ENCODE data around the gene RFX1. TPM values are rescaled to one million over a fixed set of nuclear protein-coding genes. Genes with fewer than 3 reads are reported as not detected.

RFX1 gene
- total and polyA plus RNA-seq, 9 of the 15 experiments (the other 6 are each of a cell fraction or from before 2014, with no cell fraction given), result 0.14 to 19.3 (median 1.2) TPM

DNA sequence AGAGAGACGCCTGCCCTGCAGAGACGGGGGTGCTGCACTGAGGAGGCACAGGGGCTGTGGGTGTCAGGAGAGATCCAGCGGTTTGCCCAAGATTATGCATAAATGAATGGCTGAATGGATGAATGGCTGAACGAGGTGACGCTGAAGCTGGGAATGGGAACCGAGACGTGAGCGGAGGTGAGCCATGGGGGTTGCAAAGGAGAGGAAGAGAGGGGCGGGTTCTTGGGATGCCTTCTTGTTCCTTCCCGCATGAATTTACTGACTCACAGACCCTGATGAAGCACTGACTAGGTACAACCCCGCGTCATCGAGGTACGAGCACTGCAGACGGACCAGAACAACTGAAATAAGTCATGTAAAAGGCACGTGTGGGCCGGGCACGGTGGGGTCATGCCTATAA, 37.1 kb downstream of the RFX1 start:
- 86% methylated on average over 8 of the region's 18 CpGs for WGBS (ENCODE audit: insufficient coverage, low coverage, missing lambda C conversion rate)
- in situ Hi-C loops (cut with MboI), result no loop called here
- H2AFZ ChIP-seq (ENCODE audit: low read depth, low read length), result no peak overlapping the region

DNA sequence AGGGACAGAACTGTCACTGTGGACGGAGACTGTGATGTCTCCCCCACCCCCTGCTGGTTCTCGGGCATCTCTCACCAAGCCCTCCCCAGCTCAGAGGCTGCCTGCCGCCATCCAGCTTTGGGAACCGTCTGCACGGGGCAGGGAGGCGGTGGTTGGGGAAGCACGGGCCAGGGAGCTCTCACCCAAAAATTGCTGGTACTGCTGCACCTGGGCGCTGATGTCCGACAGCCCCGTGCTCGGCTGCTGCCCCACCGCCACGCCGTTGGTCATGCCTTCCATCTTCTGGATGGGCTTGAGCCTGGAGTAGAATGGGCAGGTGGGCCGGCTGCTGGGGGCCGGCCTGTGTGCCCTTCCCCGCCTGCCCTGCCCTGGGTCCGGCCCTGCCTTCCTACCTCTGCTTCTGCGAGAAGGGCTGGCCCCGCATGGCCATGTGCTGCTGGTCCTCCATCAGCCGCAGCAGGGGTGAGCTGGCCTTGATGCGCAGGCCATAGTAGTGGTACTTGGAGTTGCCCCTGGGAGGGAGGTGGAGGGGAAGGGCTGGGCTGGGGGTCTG, 37.7 kb downstream of the RFX1 start:
- no peaks in the 10 kb centered on the region for H3K9me1 ChIP-seq (ENCODE audit: control insufficient read depth, insufficient read depth, low read length)
- in situ Hi-C loops (cut with MboI) (no loop called here), intact Hi-C loops (cut with micrococcal nuclease) (no loop called here)
- peaks cover 0 to 10% of the 10 kb centered on the region in 2 experiments; a peak in 2 of 5 replicates for H3K4me1 ChIP-seq (replicated peaks in 1 of 2; ENCODE audit: control insufficient read depth in 2 of 2, insufficient read depth in 2 of 2, low read length in 2 of 2)
- H3K9me3 ChIP-seq (replicated peaks; ENCODE audit: control insufficient read depth, insufficient read depth, low read depth, low read length), result no peaks in the 10 kb centered on the region
- no TSS peak for BruUV-seq (replicated peaks)
- FAIRE-seq, result no peak
- no peak overlapping the region for H3K4me2 ChIP-seq (ENCODE audit: insufficient read depth, low read length)
- peaks cover 69% of the 10 kb centered on the region; the same call in 2 of the 3 replicates for H3K36me3 ChIP-seq (ENCODE audit: control insufficient read depth, insufficient read depth, low read length)
- no peak overlapping the region for H2AFZ ChIP-seq (ENCODE audit: low read depth, low read length)
- ChIA-PET CTCF (ENCODE audit: low intra/inter-chr PET ratio) (no interaction called here), POLR2A (interaction anchor here (1.2 to 1.6 kb wide), 2 partner anchors 10 to 11 kb away, joined by 3 read pairs; no protein-coding TSS in a partner anchor)
- no peak for DNase-seq (ENCODE audit: extremely low read depth in 1 of 4, low spot score in 3 of 4)
- no peak for ATAC-seq
- H4K20me1 ChIP-seq (replicated peaks; ENCODE audit: control insufficient read depth, insufficient read depth, low read length), result no peaks in the 10 kb centered on the region
- H3K79me2 ChIP-seq (ENCODE audit: control insufficient read depth, insufficient read depth, low read length), result no peaks in the 10 kb centered on the region
- no peak overlapping the region for H3K4me3 ChIP-seq
- no peaks in the 10 kb centered on the region for H3K27me3 ChIP-seq (ENCODE audit: control insufficient read depth in 2 of 2, insufficient read depth in 2 of 2, low read length in 2 of 2)
- WGBS (ENCODE audit: insufficient coverage, low coverage, missing lambda C conversion rate), result 88% methylated on average over 16 of the region's 22 CpGs
- no peak overlapping the region for H3K27ac ChIP-seq (ENCODE audit: extremely low read depth, low read depth, low read length)
- no peak overlapping the region for H3K9ac ChIP-seq (ENCODE audit: insufficient read depth in 1 of 2, low read depth in 2 of 2, low read length in 2 of 2)
- TF ChIP-seq HMGN3 (IDR thresholded peaks at IDR 0.05; ENCODE audit: borderline replicate concordance, extremely low read depth, insufficient read length, low read depth, low read length), result no peak
- TF ChIP-seq SLC30A9 (CRISPR knock-in tag; IDR thresholded peaks at IDR 0.05), result no peak
- TF ChIP-seq, protein P1, sequence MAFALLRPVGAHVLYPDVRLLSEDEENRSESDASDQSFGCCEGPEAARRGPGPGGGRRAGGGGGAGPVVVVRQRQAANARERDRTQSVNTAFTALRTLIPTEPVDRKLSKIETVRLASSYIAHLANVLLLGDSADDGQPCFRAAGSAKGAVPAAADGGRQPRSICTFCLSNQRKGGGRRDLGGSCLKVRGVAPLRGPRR (CRISPR knock-in tag; IDR thresholded peaks at IDR 0.05), result no peak
- TF ChIP-seq, protein P2, sequence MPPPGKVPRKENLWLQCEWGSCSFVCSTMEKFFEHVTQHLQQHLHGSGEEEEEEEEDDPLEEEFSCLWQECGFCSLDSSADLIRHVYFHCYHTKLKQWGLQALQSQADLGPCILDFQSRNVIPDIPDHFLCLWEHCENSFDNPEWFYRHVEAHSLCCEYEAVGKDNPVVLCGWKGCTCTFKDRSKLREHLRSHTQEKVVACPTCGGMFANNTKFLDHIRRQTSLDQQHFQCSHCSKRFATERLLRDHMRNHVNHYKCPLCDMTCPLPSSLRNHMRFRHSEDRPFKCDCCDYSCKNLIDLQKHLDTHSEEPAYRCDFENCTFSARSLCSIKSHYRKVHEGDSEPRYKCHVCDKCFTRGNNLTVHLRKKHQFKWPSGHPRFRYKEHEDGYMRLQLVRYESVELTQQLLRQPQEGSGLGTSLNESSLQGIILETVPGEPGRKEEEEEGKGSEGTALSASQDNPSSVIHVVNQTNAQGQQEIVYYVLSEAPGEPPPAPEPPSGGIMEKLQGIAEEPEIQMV (tag; conservative IDR thresholded peaks at IDR 0.05; ENCODE audit: low read depth), result no peak
- no peak for TF ChIP-seq ZNF668 (CRISPR knock-in tag; IDR thresholded peaks at IDR 0.05)
- TF ChIP-seq NUFIP1 (IDR thresholded peaks at IDR 0.05; ENCODE audit: partially characterized antibody), result no peak
- TF ChIP-seq, protein P3, sequence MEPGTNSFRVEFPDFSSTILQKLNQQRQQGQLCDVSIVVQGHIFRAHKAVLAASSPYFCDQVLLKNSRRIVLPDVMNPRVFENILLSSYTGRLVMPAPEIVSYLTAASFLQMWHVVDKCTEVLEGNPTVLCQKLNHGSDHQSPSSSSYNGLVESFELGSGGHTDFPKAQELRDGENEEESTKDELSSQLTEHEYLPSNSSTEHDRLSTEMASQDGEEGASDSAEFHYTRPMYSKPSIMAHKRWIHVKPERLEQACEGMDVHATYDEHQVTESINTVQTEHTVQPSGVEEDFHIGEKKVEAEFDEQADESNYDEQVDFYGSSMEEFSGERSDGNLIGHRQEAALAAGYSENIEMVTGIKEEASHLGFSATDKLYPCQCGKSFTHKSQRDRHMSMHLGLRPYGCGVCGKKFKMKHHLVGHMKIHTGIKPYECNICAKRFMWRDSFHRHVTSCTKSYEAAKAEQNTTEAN (CRISPR knock-in tag; IDR thresholded peaks at IDR 0.05), result no peak
- no peak for TF ChIP-seq ZNF695 (CRISPR knock-in tag; IDR thresholded peaks at IDR 0.05)
- no peak for TF ChIP-seq ZFP36 (IDR thresholded peaks at IDR 0.05; ENCODE audit: low read depth, low read length, partially characterized antibody)
- TF ChIP-seq MAFF (IDR thresholded peaks at IDR 0.05; ENCODE audit: low read length), result no peak
- no peak for TF ChIP-seq HDAC8 (tag; IDR thresholded peaks at IDR 0.05)

More for the DNA sequence above, 37.1 kb downstream of the RFX1 start:
- H3K79me2 ChIP-seq (ENCODE audit: control insufficient read depth, insufficient read depth, low read length), result no peaks in the 10 kb centered on the region
- no peaks in the 10 kb centered on the region for H3K9me1 ChIP-seq (ENCODE audit: control insufficient read depth, insufficient read depth, low read length)
- no peak for ATAC-seq
- H3K4me3 ChIP-seq, result no peak overlapping the region
- ChIA-PET POLR2A (interaction anchor here (1.2 kb wide), 1 partner anchor 11 kb away, joined by 3 read pairs; no protein-coding TSS in a partner anchor), CTCF (ENCODE audit: low intra/inter-chr PET ratio) (no interaction called here)
- DNase-seq (ENCODE audit: extremely low read depth in 1 of 4, low spot score in 3 of 4), result no peak
- TF ChIP-seq ZNF778 (CRISPR knock-in tag; IDR thresholded peaks at IDR 0.05), result no peak
- TF ChIP-seq MIER1 (IDR thresholded peaks at IDR 0.05; ENCODE audit: low read depth), result no peak
- no peak for TF ChIP-seq MTA3 (IDR thresholded peaks at IDR 0.05; ENCODE audit: borderline replicate concordance)
- TF ChIP-seq PHF8 (IDR thresholded peaks at IDR 0.05; ENCODE audit: borderline replicate concordance, low read length), result no peak
- no peak for TF ChIP-seq POLR2H (tag; IDR thresholded peaks at IDR 0.05; ENCODE audit: low read depth)
- TF ChIP-seq ZNF436 (CRISPR knock-in tag; IDR thresholded peaks at IDR 0.05), result no peak
- H3K9me3 ChIP-seq (replicated peaks; ENCODE audit: control insufficient read depth, insufficient read depth, low read depth, low read length), result no peaks in the 10 kb centered on the region
- H3K36me3 ChIP-seq (ENCODE audit: control insufficient read depth, insufficient read depth, low read length), result peaks cover 71% of the 10 kb centered on the region
- no peak overlapping the region for H3K27ac ChIP-seq (ENCODE audit: extremely low read depth, low read depth, low read length)
- H3K4me2 ChIP-seq (ENCODE audit: insufficient read depth, low read length), result no peak overlapping the region
- H3K4me1 ChIP-seq (replicated peaks in 1 of 2; ENCODE audit: control insufficient read depth in 2 of 2, insufficient read depth in 2 of 2, low read length in 2 of 2), result peaks cover 0 to 10% of the 10 kb centered on the region in 2 experiments; a peak in 2 of 5 replicates
- peak overlapping the region in 1 of 2 experiments; percentile 26; a peak in 1 of 4 replicates for H3K9ac ChIP-seq (ENCODE audit: insufficient read depth in 1 of 2, low read depth in 2 of 2, low read length in 2 of 2)
- no peaks in the 10 kb centered on the region for H3K27me3 ChIP-seq (ENCODE audit: control insufficient read depth in 2 of 2, insufficient read depth in 2 of 2, low read length in 2 of 2)
- H4K20me1 ChIP-seq (replicated peaks; ENCODE audit: control insufficient read depth, insufficient read depth, low read length), result no peaks in the 10 kb centered on the region
- FAIRE-seq, result no peak
- intact Hi-C loops (cut with micrococcal nuclease), result no loop called here
- no TSS peak for BruUV-seq (replicated peaks)
